ENCODE data around the gene MORN1.

DNA sequence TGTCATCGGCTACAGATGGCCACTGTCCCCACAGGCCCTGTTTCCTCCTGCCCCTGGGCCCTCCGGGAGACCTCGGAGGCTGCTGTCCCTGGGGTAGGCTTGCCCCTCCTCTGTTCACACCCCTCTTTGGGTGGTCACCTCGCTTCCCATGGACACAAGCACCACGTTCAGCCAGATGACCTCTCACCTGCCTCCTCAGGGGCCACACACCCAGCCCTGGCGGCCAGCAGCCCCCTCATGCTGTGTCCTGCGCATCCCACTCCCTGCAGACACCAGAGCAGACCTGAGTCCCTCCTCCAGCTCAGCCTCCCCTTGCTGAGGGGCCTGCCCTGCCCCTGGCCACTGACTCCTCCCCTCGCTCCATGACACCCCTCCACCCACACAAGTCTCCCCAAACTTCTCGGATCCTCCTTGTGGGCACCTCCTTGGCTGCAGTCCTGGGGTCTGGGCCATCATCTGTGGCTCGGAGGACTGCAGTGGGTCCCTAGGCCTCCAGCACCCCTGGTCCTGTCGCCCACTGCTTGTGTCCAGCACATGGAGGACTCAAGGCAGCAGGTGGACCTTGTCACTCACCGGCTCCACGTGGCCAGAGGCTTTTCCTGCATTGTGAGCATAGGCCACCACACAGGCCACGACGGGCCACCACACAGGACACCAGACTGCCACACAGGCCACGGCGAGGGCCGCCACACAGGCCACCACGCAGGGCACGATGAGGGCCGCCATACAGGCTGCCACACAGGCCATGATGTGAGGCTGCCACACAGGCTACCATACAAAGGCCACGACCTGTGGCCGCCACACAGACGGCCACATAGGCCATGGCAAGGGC, 51.1 kb downstream of the MORN1 start:
- TF ChIP-seq CTCF (IDR thresholded peaks at IDR 0.05; ENCODE audit: low read depth, low read length, poor library complexity, severe bottlenecking) (no peak), EZH2phosphoT487 (IDR thresholded peaks at IDR 0.05; ENCODE audit: borderline replicate concordance, low read length) (no peak)
